GM18520 (cell line): ENCODE data around the gene PTPRD.

ENCODE experiments used
- ATAC-seq: cut with Tn5 transposase; IDR thresholded peaks from one replicate; pipeline ENCODE4 v1.9.1; 2021; ENCODE audit not compliant: unreplicated experiment

The PTPRD gene

GRCh38 chr9:10062629-10063395 is 550.0 kb downstream of the PTPRD start:
- ATAC-seq = no peak

GRCh38 chr9:10059044-10059443 is 553.8 kb downstream of the PTPRD start:
- no peak for ATAC-seq

- ATAC-seq = no peak
Observed at GRCh38 chr9:10055886-10056395, 556.9 kb downstream of the PTPRD start.

GRCh38 chr9:10054456-10054855 is 558.3 kb downstream of the PTPRD start:
- no peak for ATAC-seq

- no peak for ATAC-seq
Observed at GRCh38 chr9:10052916-10053315, 559.9 kb downstream of the PTPRD start.

- ATAC-seq = no peak
Observed at GRCh38 chr9:10052181-10052580, 560.6 kb downstream of the PTPRD start.

- ATAC-seq = no peak
Observed at GRCh38 chr9:10050016-10050415, 562.8 kb downstream of the PTPRD start.

- no peak for ATAC-seq
Observed at GRCh38 chr9:10048994-10049393, 563.8 kb downstream of the PTPRD start.

- ATAC-seq = no peak
Observed at GRCh38 chr9:10045598-10045997, 567.2 kb downstream of the PTPRD start.

GRCh38 chr9:10041726-10042229 is 571.0 kb downstream of the PTPRD start:
- no peak for ATAC-seq

GRCh38 chr9:10036095-10036494 is 576.7 kb downstream of the PTPRD start:
- no peak for ATAC-seq

GRCh38 chr9:10032166-10032565 is 580.6 kb downstream of the PTPRD start:
- ATAC-seq = no peak

- ATAC-seq = no peak
Observed at GRCh38 chr9:10026443-10026984, 586.3 kb downstream of the PTPRD start.

- ATAC-seq = no peak
Observed at GRCh38 chr9:10015755-10016154, 597.0 kb downstream of the PTPRD start.

GRCh38 chr9:10014889-10015288 is 597.9 kb downstream of the PTPRD start:
- no peak for ATAC-seq

GRCh38 chr9:10009401-10009800 is 603.4 kb downstream of the PTPRD start:
- ATAC-seq = no peak

GRCh38 chr9:10008101-10008799 is 604.6 kb downstream of the PTPRD start:
- ATAC-seq = no peak

GRCh38 chr9:10007356-10007755 is 605.4 kb downstream of the PTPRD start:
- ATAC-seq = no peak

GRCh38 chr9:10005206-10005605 is 607.6 kb downstream of the PTPRD start:
- ATAC-seq = no peak

- no peak for ATAC-seq
Observed at GRCh38 chr9:10003047-10003446, 609.8 kb downstream of the PTPRD start.

- ATAC-seq = no peak
Observed at GRCh38 chr9:10000669-10001068, 612.1 kb downstream of the PTPRD start.
